ENCODE results near the gene IQSEC1.
"Not testable (repeated sequence)": the region's sequence is repeated elsewhere in the genome, so short reads cannot be mapped to it uniquely, and the experiment has no call there.

The IQSEC1 gene

GRCh38 chr3:12879191-12879815, 193.9 kb downstream of the IQSEC1 start:
- no peak for TF ChIP-seq CTCF (IDR thresholded peaks at IDR 0.05; ENCODE audit: poor library complexity, severe bottlenecking)
- Histone ChIP-seq H3K36me3 (ENCODE audit: low read depth) (no peaks in the 10 kb centered on the region), H3K4me1 (ENCODE audit: insufficient read depth, poor library complexity, severe bottlenecking) (no peaks in the 10 kb centered on the region), H3K27me3 (ENCODE audit: insufficient read depth, poor library complexity, severe bottlenecking) (no peaks in the 10 kb centered on the region), H3K4me3 (ENCODE audit: severe bottlenecking) (no peak overlapping the region), H3K9me3 (ENCODE audit: severe bottlenecking) (no peaks in the 10 kb centered on the region), H3K27ac (ENCODE audit: poor library complexity, severe bottlenecking) (no peak overlapping the region)
- DNase-seq (ENCODE audit: low spot score) (no peak), ATAC-seq (ENCODE audit: low read depth) (no peak)

- not testable (repeated sequence) for H3K9me3 ChIP-seq (ENCODE audit: severe bottlenecking); DNase-seq (ENCODE audit: low spot score); H3K4me3 ChIP-seq (ENCODE audit: severe bottlenecking); ATAC-seq (ENCODE audit: low read depth); H3K36me3 ChIP-seq (ENCODE audit: low read depth); H3K4me1 ChIP-seq (ENCODE audit: insufficient read depth, poor library complexity, severe bottlenecking); H3K27me3 ChIP-seq (ENCODE audit: insufficient read depth, poor library complexity, severe bottlenecking); H3K27ac ChIP-seq (ENCODE audit: poor library complexity, severe bottlenecking)
Observed at GRCh38 chr3:12878758-12879157, 194.5 kb downstream of the IQSEC1 start.

GRCh38 chr3:12878141-12878574, 195.1 kb downstream of the IQSEC1 start:
- Histone ChIP-seq H3K4me1 (ENCODE audit: insufficient read depth, poor library complexity, severe bottlenecking) (no peaks in the 10 kb centered on the region), H3K27ac (ENCODE audit: poor library complexity, severe bottlenecking) (no peak overlapping the region), H3K4me3 (ENCODE audit: severe bottlenecking) (no peak overlapping the region), H3K27me3 (ENCODE audit: insufficient read depth, poor library complexity, severe bottlenecking) (no peaks in the 10 kb centered on the region), H3K36me3 (ENCODE audit: low read depth) (no peaks in the 10 kb centered on the region), H3K9me3 (ENCODE audit: severe bottlenecking) (no peaks in the 10 kb centered on the region)
- DNase-seq (ENCODE audit: low spot score) (no peak), ATAC-seq (ENCODE audit: low read depth) (no peak)
- no peak for TF ChIP-seq CTCF (IDR thresholded peaks at IDR 0.05; ENCODE audit: poor library complexity, severe bottlenecking)

- Histone ChIP-seq H3K4me3 (ENCODE audit: severe bottlenecking) (no peak overlapping the region), H3K4me1 (ENCODE audit: insufficient read depth, poor library complexity, severe bottlenecking) (no peaks in the 10 kb centered on the region), H3K27ac (ENCODE audit: poor library complexity, severe bottlenecking) (no peak overlapping the region), H3K27me3 (ENCODE audit: insufficient read depth, poor library complexity, severe bottlenecking) (no peaks in the 10 kb centered on the region), H3K9me3 (ENCODE audit: severe bottlenecking) (no peaks in the 10 kb centered on the region), H3K36me3 (ENCODE audit: low read depth) (no peaks in the 10 kb centered on the region)
- DNase-seq (ENCODE audit: low spot score): no peak
- no peak for TF ChIP-seq CTCF (IDR thresholded peaks at IDR 0.05; ENCODE audit: poor library complexity, severe bottlenecking)
- ATAC-seq (ENCODE audit: low read depth): no peak
Observed at GRCh38 chr3:12877040-12877439, 196.2 kb downstream of the IQSEC1 start.

- Histone ChIP-seq H3K27me3 (ENCODE audit: insufficient read depth, poor library complexity, severe bottlenecking) (no peaks in the 10 kb centered on the region), H3K4me3 (ENCODE audit: severe bottlenecking) (no peak overlapping the region), H3K36me3 (ENCODE audit: low read depth) (no peaks in the 10 kb centered on the region), H3K9me3 (ENCODE audit: severe bottlenecking) (no peaks in the 10 kb centered on the region), H3K4me1 (ENCODE audit: insufficient read depth, poor library complexity, severe bottlenecking) (no peaks in the 10 kb centered on the region), H3K27ac (ENCODE audit: poor library complexity, severe bottlenecking) (no peak overlapping the region)
- no peak for DNase-seq (ENCODE audit: low spot score)
- peak; percentile 26; the same call in 1 of the 3 replicates for ATAC-seq (ENCODE audit: low read depth)
- no peak for TF ChIP-seq CTCF (IDR thresholded peaks at IDR 0.05; ENCODE audit: poor library complexity, severe bottlenecking)
Observed at GRCh38 chr3:12875857-12876836, 197.1 kb downstream of the IQSEC1 start.

All from RWPE2 (cell line).